OCI-LY1 (cell line): ENCODE results near the gene HSD11B1L.

Experiments used
- H2AFZ ChIP-seq: fragments of 200-600 bp; sonication (generic), shearing (Covaris generic); 2 replicates; pipeline ENCODE4 v1.6.0; 2014; ENCODE audit warnings: antibody characterized with exemption, mild to moderate bottlenecking, low read length
- H3F3A ChIP-seq: fragments of 200-600 bp; sonication (generic), shearing (Covaris generic); 2 replicates; pipeline ENCODE4 v1.6.0; 2014; ENCODE audit warnings: mild to moderate bottlenecking, antibody characterized with exemption, low read length, moderate library complexity; ENCODE audit not compliant: insufficient read depth
- H3K27ac ChIP-seq: fragments of 200-600 bp; sonication (generic); 2 replicates; pipeline ENCODE4 v1.5.1; 2014; ENCODE audit warnings: low read length, mixed run types, mild to moderate bottlenecking, low read depth; ENCODE audit not compliant: poor library complexity, severe bottlenecking
- H3K27me3 ChIP-seq: fragments of 200-600 bp; sonication (generic); 2 replicates; pipeline ENCODE4 v1.6.0; 2014; ENCODE audit warnings: antibody characterized with exemption, mild to moderate bottlenecking, low read length, moderate library complexity; ENCODE audit not compliant: insufficient read depth
- H3K36me3 ChIP-seq: fragments of 200-600 bp; sonication (generic); 2 replicates; pipeline ENCODE4 v1.6.1; 2014; ENCODE audit warnings: mild to moderate bottlenecking, antibody characterized with exemption, low read length, moderate library complexity, mixed read lengths; ENCODE audit not compliant: insufficient read depth
- H3K4me1 ChIP-seq: fragments of 200-600 bp; sonication (generic); 2 replicates; pipeline ENCODE4 v1.5.1; 2014; ENCODE audit warnings: mild to moderate bottlenecking, low read length, moderate library complexity; ENCODE audit not compliant: insufficient read depth, severe bottlenecking
- H3K4me2 ChIP-seq: fragments of 200-600 bp; sonication (generic), shearing (Covaris generic); 2 replicates; pipeline ENCODE4 v1.6.1; 2014; ENCODE audit warnings: low read length
- H3K4me3 ChIP-seq: fragments of 200-600 bp; sonication (generic); 2 replicates; pipeline ENCODE4 v1.5.1; 2014; ENCODE audit warnings: low read length, low read depth, mild to moderate bottlenecking, mixed read lengths; ENCODE audit not compliant: poor library complexity, severe bottlenecking
- H3K79me2 ChIP-seq: fragments of 200-600 bp; shearing (Covaris generic); 2 replicates; pipeline ENCODE4 v1.6.1; 2016; ENCODE audit warnings: mixed run types, low read length, mixed read lengths; ENCODE audit not compliant: insufficient read depth
- H3K9ac ChIP-seq: fragments of 200-600 bp; sonication (generic), shearing (Covaris generic); 2 replicates; pipeline ENCODE4 v1.6.1; 2014; ENCODE audit warnings: mild to moderate bottlenecking, low read length, mixed read lengths
- H3K9me2 ChIP-seq: fragments of 200-600 bp; sonication (generic), shearing (Covaris generic); 2 replicates; pipeline ENCODE4 v1.6.1; 2014; ENCODE audit warnings: low read depth, mild to moderate bottlenecking, low read length, mixed read lengths
- H3K9me3 ChIP-seq: fragments of 200-600 bp; shearing (Covaris generic); 2 replicates; pipeline ENCODE4 v1.6.1; 2014; ENCODE audit warnings: low read length, mixed read lengths
- H4K20me1 ChIP-seq: fragments of 200-600 bp; sonication (generic), shearing (Covaris generic); 2 replicates; pipeline ENCODE4 v1.6.0; 2016; ENCODE audit warnings: mild to moderate bottlenecking, low read length; ENCODE audit not compliant: insufficient read depth
- EZH2 ChIP-seq: fragments of 200-600 bp; sonication (generic), shearing (Covaris generic); IDR thresholded peaks from 2 replicates; pipeline ENCODE4 v1.8.0; 2017; ENCODE audit warnings: borderline replicate concordance, mixed run types, mild to moderate bottlenecking, antibody characterized with exemption, low read length, moderate library complexity, mixed read lengths
- TF ChIP-seq, protein P1 (sequence below): fragments of 200-600 bp; sonication (generic), shearing (Covaris generic); IDR thresholded peaks from 2 replicates; pipeline ENCODE4 v1.5.1; 2017; ENCODE audit warnings: mild to moderate bottlenecking, antibody characterized with exemption, low read length, moderate library complexity, mixed read lengths

Gene HSD11B1L

GRCh38 chr19:5697022-5697889, 16.4 kb downstream of the HSD11B1L start:
- H2AFZ ChIP-seq: no peak overlapping the region
- H3F3A ChIP-seq: no peaks in the 10 kb centered on the region
- H3K27ac ChIP-seq: peak overlapping the region; percentile 41
- H3K36me3 ChIP-seq: peaks cover 84% of the 10 kb centered on the region
- H3K9ac ChIP-seq: no peak overlapping the region
- H3K9me2 ChIP-seq: no peaks in the 10 kb centered on the region
- no peaks in the 10 kb centered on the region for H4K20me1 ChIP-seq
- no peak for TF ChIP-seq EZH2
- TF ChIP-seq, protein P1, sequence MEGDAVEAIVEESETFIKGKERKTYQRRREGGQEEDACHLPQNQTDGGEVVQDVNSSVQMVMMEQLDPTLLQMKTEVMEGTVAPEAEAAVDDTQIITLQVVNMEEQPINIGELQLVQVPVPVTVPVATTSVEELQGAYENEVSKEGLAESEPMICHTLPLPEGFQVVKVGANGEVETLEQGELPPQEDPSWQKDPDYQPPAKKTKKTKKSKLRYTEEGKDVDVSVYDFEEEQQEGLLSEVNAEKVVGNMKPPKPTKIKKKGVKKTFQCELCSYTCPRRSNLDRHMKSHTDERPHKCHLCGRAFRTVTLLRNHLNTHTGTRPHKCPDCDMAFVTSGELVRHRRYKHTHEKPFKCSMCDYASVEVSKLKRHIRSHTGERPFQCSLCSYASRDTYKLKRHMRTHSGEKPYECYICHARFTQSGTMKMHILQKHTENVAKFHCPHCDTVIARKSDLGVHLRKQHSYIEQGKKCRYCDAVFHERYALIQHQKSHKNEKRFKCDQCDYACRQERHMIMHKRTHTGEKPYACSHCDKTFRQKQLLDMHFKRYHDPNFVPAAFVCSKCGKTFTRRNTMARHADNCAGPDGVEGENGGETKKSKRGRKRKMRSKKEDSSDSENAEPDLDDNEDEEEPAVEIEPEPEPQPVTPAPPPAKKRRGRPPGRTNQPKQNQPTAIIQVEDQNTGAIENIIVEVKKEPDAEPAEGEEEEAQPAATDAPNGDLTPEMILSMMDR: no peak
- H3K27me3 ChIP-seq: no peaks in the 10 kb centered on the region
- H3K4me3 ChIP-seq: no peak overlapping the region
- H3K9me3 ChIP-seq: no peaks in the 10 kb centered on the region
- peaks cover 44% of the 10 kb centered on the region for H3K4me1 ChIP-seq
- H3K4me2 ChIP-seq: no peak overlapping the region
- H3K79me2 ChIP-seq: peaks cover 11% of the 10 kb centered on the region; the same call in 1 of the 2 replicates

- no peaks in the 10 kb centered on the region for H3F3A ChIP-seq
- no peak overlapping the region for H3K4me3 ChIP-seq
- no peaks in the 10 kb centered on the region for H4K20me1 ChIP-seq
- H3K36me3 ChIP-seq: peaks cover 79% of the 10 kb centered on the region
- no peaks in the 10 kb centered on the region for H3K9me2 ChIP-seq
- H3K27ac ChIP-seq: peak overlapping the region; percentile 68
- H3K4me2 ChIP-seq: no peak overlapping the region
- no peak for TF ChIP-seq EZH2
- TF ChIP-seq, protein P1: no peak
- no peaks in the 10 kb centered on the region for H3K27me3 ChIP-seq
- H3K79me2 ChIP-seq: peaks cover 3% of the 10 kb centered on the region; the same call in 1 of the 2 replicates
- H3K9me3 ChIP-seq: no peaks in the 10 kb centered on the region
- H2AFZ ChIP-seq: no peak overlapping the region
- peaks cover 36% of the 10 kb centered on the region for H3K4me1 ChIP-seq
- no peak overlapping the region for H3K9ac ChIP-seq
These were observed 17.2 kb downstream of the HSD11B1L start for GRCh38 chr19:5697890-5698634.

DNA sequence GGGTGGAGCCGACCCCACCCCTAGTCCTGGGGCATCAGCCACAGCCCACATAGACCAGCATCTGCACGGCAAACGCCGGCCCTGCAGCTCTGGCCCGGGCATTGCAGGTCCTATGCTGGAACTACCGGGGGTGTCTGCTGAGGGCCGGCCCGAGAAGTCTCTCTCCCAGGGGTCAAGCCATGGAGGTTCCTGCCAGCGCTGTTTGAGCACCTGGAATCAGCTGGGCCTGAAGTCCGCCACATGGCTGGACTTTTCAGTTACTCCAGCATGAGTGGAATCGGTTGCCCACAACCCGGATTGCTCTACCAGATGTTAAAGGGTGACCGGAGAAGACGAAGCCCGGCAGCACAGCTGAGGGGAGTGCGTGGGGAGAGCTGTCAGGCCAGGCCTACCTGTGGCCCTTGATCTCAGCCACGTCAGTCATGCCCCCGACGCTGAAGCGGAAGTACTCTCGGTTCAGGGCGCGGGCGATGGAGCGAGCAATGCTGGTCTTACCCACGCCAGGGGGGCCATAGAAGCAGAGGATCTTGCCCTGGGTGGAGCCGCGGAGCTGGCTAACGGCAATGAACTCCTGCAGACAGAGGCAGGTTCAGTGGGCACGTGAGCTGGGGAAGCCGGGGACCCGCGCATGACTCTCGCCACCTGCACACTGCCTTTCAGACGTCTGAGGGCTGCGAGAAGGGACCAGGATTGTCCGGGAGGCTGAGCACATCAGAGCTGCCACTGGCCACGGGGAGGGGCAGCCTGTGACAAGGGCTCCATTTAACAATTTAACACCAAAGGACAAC, 18.0 kb downstream of the HSD11B1L start:
- H4K20me1 ChIP-seq: no peaks in the 10 kb centered on the region
- H3K9me2 ChIP-seq: no peaks in the 10 kb centered on the region
- H3K79me2 ChIP-seq: no peaks in the 10 kb centered on the region
- no peak for TF ChIP-seq EZH2
- TF ChIP-seq, protein P1: no peak
- no peak overlapping the region for H2AFZ ChIP-seq
- no peaks in the 10 kb centered on the region for H3K27me3 ChIP-seq
- H3K4me2 ChIP-seq: peak overlapping the region; percentile 1; the same call in 1 of the 2 replicates
- H3K27ac ChIP-seq: peak overlapping the region; percentile 68
- H3K4me3 ChIP-seq: no peak overlapping the region
- H3K36me3 ChIP-seq: peaks cover 79% of the 10 kb centered on the region
- H3F3A ChIP-seq: no peaks in the 10 kb centered on the region
- no peak overlapping the region for H3K9ac ChIP-seq
- peaks cover 30% of the 10 kb centered on the region for H3K4me1 ChIP-seq
- no peaks in the 10 kb centered on the region for H3K9me3 ChIP-seq
